K562 (cell line): Measurements from ENCODE around the gene CD82. TPM values are rescaled to one million over a fixed set of nuclear protein-coding genes. Genes with fewer than 3 reads are reported as not detected.

Source experiments
- ATAC-seq: fragments of 200-7000 bp; cut with Tn5 transposase; 3 replicates; pipeline ENCODE4 v1.9.1; 2020; ENCODE audit warnings: moderate library complexity
- BruUV-seq: library from RNA; stranded (reverse); fragments of 400-500 nt; replicated peaks from 2 replicates; lab custom pipeline; 2021; lab: Mats Ljungman, UMichigan
- CTCF ChIA-PET: fragments of 300-600 bp; formaldehyde crosslinking; extraction: SDS; loops from one replicate; lab custom pipeline; 2021; ENCODE audit warnings: low intra/inter-chr PET ratio; lab: Yijun Ruan, JAX
- POLR2A ChIA-PET: fragments of 300-600, 350-650 bp; sonication (Branson Sonifier 250); formaldehyde crosslinking; extraction: SDS; loops from one replicate; lab custom pipeline; 2021; ENCODE audit warnings: antibody characterized with exemption, inconsistent platforms; lab: Yijun Ruan, JAX
- DNase-seq, 4 experiments: peaks; one replicate each; pipeline versions ENCODE4 v3.0.0 to v3.0.0-alpha.2; 2011 to 2018; ENCODE audit warnings: low spot score in 3 of 4, mixed read lengths in 3 of 4; ENCODE audit errors: extremely low read depth in 1 of 4
- FAIRE-seq: peaks from 2 replicates; lab custom pipeline; 2011; peaks lifted over from hg19 to GRCh38; lab: Jason Lieb, UNC
- H2AFZ ChIP-seq: 2 replicates; pipeline ENCODE4 v1.6.0; 2011; ENCODE audit warnings: low read depth, low read length, control low read depth, inconsistent platforms
- H3K27ac ChIP-seq: fragments of 200-600 bp; 3 replicates; pipeline ENCODE4 v1.8.0; 2011; ENCODE audit warnings: low read depth, mild to moderate bottlenecking, control low read depth, inconsistent platforms, low read length, moderate library complexity, mixed read lengths; ENCODE audit errors: extremely low read depth
- H3K27me3 ChIP-seq, 2 experiments: fragments of 300-600 bp in 1 of 2; 2 replicates in 1 of 2; 3 replicates in 1 of 2; pipeline versions ENCODE4 v1.6.0 to v1.8.0; 2011; ENCODE audit warnings: inconsistent platforms in 2 of 2, low read length in 2 of 2, mild to moderate bottlenecking in 1 of 2, mixed read lengths in 1 of 2, moderate library complexity in 1 of 2; ENCODE audit not compliant: control insufficient read depth in 2 of 2, insufficient read depth in 2 of 2
- H3K36me3 ChIP-seq: fragments of 300-600 bp; 3 replicates; pipeline ENCODE4 v1.8.0; 2011; ENCODE audit warnings: mild to moderate bottlenecking, low read length, inconsistent platforms; ENCODE audit not compliant: control insufficient read depth, insufficient read depth
- H3K4me1 ChIP-seq, 2 experiments: fragments of 200-600 bp in 1 of 2; replicated peaks in 1 of 2; 2 replicates in 1 of 2; 3 replicates in 1 of 2; pipeline versions ENCODE4 v1.5.1 to v1.8.0; 2011; ENCODE audit warnings: inconsistent platforms in 2 of 2, low read length in 2 of 2, mild to moderate bottlenecking in 1 of 2, mixed read lengths in 1 of 2, moderate library complexity in 1 of 2; ENCODE audit not compliant: control insufficient read depth in 2 of 2, insufficient read depth in 2 of 2
- H3K4me2 ChIP-seq: 2 replicates; pipeline ENCODE4 v1.6.1; 2011; ENCODE audit warnings: low read length, control low read depth, inconsistent platforms, mixed read lengths; ENCODE audit not compliant: insufficient read depth
- H3K4me3 ChIP-seq: fragments of 200-600 bp; sonication (generic), shearing (Covaris generic); 2 replicates; pipeline ENCODE4 v1.5.1; 2016; ENCODE audit warnings: control low read depth, inconsistent platforms
- H3K79me2 ChIP-seq: fragments of 200-600 bp; 3 replicates; pipeline ENCODE4 v1.8.0; 2011; ENCODE audit warnings: low read length, inconsistent platforms; ENCODE audit not compliant: control insufficient read depth, insufficient read depth
- H3K9ac ChIP-seq, 2 experiments: 2 replicates each; pipeline versions ENCODE4 v1.6.0 to v1.6.1; 2011; ENCODE audit warnings: low read depth in 2 of 2, low read length in 2 of 2, control low read depth in 1 of 2, inconsistent platforms in 1 of 2, mild to moderate bottlenecking in 1 of 2, mixed read lengths in 1 of 2; ENCODE audit not compliant: insufficient read depth in 1 of 2
- H3K9me1 ChIP-seq: one replicate; pipeline ENCODE4 v1.6.0; 2011; ENCODE audit warnings: inconsistent platforms, mild to moderate bottlenecking, low read length, moderate library complexity; ENCODE audit not compliant: control insufficient read depth, insufficient read depth
- H3K9me3 ChIP-seq: replicated peaks from 2 replicates; pipeline ENCODE4 v1.5.1; 2011; ENCODE audit warnings: low read depth, low read length, inconsistent platforms; ENCODE audit not compliant: control insufficient read depth, insufficient read depth
- H4K20me1 ChIP-seq: replicated peaks from 2 replicates; pipeline ENCODE4 v1.6.1; 2011; ENCODE audit warnings: low read length, inconsistent platforms, mixed read lengths; ENCODE audit not compliant: control insufficient read depth, insufficient read depth
- ARID1B ChIP-seq: fragments of 450-650 bp; IDR thresholded peaks from 2 replicates; pipeline ENCODE4 v1.6.1; 2016; ENCODE audit warnings: antibody characterized with exemption, mild to moderate bottlenecking, inconsistent platforms
- ARID2 ChIP-seq: fragments of 450-650 bp; IDR thresholded peaks from 2 replicates; pipeline ENCODE4 v1.6.1; 2017; ENCODE audit warnings: antibody characterized with exemption, mild to moderate bottlenecking
- BCL6 ChIP-seq: fragments of 250-450 bp; sonication (Bioruptor Pico); IDR thresholded peaks from 2 replicates; pipeline ENCODE4 v1.4.0; 2020
- BHLHE40 ChIP-seq: IDR thresholded peaks from 2 replicates; pipeline ENCODE4 v1.6.1; 2011; ENCODE audit warnings: low read length, improper control_type of control experiment
- CTCF ChIP-seq, 3 experiments: IDR thresholded peaks in 2 of 3; conservative IDR thresholded peaks in 1 of 3; 2 replicates each; pipeline ENCODE4 v1.5.1; 2011 to 2012; ENCODE audit warnings: low read length in 3 of 3, mild to moderate bottlenecking in 3 of 3, control low read depth in 2 of 3, improper control_type of control experiment in 1 of 3, inconsistent platforms in 1 of 3, low read depth in 1 of 3, mixed read lengths in 1 of 3, moderate library complexity in 1 of 3; ENCODE audit not compliant: insufficient read depth in 2 of 3
- ID3 ChIP-seq, 2 experiments: fragments of 250-450 bp in 1 of 2; fragments of 450-650 bp in 1 of 2; sonication (Bioruptor Pico) in 1 of 2; IDR thresholded peaks; 2 replicates each; pipeline versions ENCODE4 v1.6.1 to v1.8.0; 2016 to 2021; ENCODE audit warnings: mild to moderate bottlenecking in 2 of 2, moderate library complexity in 2 of 2, missing compliant biosample characterization in 1 of 2, missing genetic modification characterization in 1 of 2
- KHSRP ChIP-seq: fragments of 450-650 bp; IDR thresholded peaks from 2 replicates; pipeline ENCODE4 v1.6.1; 2017
- KLF1 ChIP-seq: fragments of 450-650 bp; IDR thresholded peaks from 2 replicates; pipeline ENCODE4 v1.6.1; 2016; ENCODE audit warnings: missing genetic modification characterization, missing compliant biosample characterization
- KLF16 ChIP-seq: IDR thresholded peaks from 2 replicates; pipeline ENCODE4 v1.6.1; 2016; ENCODE audit warnings: antibody characterized with exemption
- MYC ChIP-seq, 2 experiments: fragments of 250-450 bp in 1 of 2; sonication (Bioruptor Pico) in 1 of 2; IDR thresholded peaks; 2 replicates each; pipeline versions ENCODE4 v1.5.1 to v1.6.1; 2012 to 2021; ENCODE audit warnings: low read depth in 2 of 2, borderline replicate concordance in 1 of 2, improper control_type of control experiment in 1 of 2, low read length in 1 of 2, mild to moderate bottlenecking in 1 of 2, moderate library complexity in 1 of 2
- SMC3 ChIP-seq: conservative IDR thresholded peaks from 2 replicates; pipeline ENCODE4 v1.6.1; 2011; ENCODE audit warnings: low read depth, low read length, improper control_type of control experiment; ENCODE audit not compliant: insufficient read depth
- TAF9B ChIP-seq: fragments of 450-650 bp; IDR thresholded peaks from 2 replicates; pipeline ENCODE4 v1.6.1; 2018; ENCODE audit warnings: mild to moderate bottlenecking; ENCODE audit not compliant: partially characterized antibody
- YY1 ChIP-seq, 3 experiments: IDR thresholded peaks; 2 replicates each; pipeline ENCODE4 v1.6.1; 2011; ENCODE audit warnings: low read length in 2 of 3, mild to moderate bottlenecking in 2 of 3, moderate library complexity in 2 of 3, borderline replicate concordance in 1 of 3, control low read depth in 1 of 3, low read depth in 1 of 3; ENCODE audit not compliant: insufficient read depth in 3 of 3, insufficient replicate concordance in 2 of 3, control insufficient read depth in 1 of 3, insufficient read length in 1 of 3; ENCODE audit errors: extremely low read depth in 1 of 3
- ZBTB17 ChIP-seq: fragments of 450-650 bp; formaldehyde crosslinking; IDR thresholded peaks from 2 replicates; pipeline ENCODE4 v1.4.0; 2020; ENCODE audit warnings: mild to moderate bottlenecking
- ZNF583 ChIP-seq: fragments of 250-450 bp; sonication (Bioruptor Pico); IDR thresholded peaks from 2 replicates; pipeline ENCODE4 v1.4.0; 2020
- WGBS: fragments of 100-300 bp; shearing (Covaris generic); methylation state at CpG from one replicate; pipeline ENCODE4 v1.1.6; 2016; ENCODE audit warnings: low coverage, mixed read lengths; ENCODE audit not compliant: insufficient coverage; ENCODE audit errors: missing lambda C conversion rate; 5-methylcytosine and 5-hydroxymethylcytosine counted together
- in situ Hi-C: fragments of 300-500 bp; cut with MboI; formaldehyde crosslinking; loops from 4 replicates; pipeline ENCODE4 v1.15.0; 2018; ENCODE audit warnings: inconsistent platforms, mixed read lengths
- intact Hi-C: fragments of 100-400 bp; cut with micrococcal nuclease; formaldehyde crosslinking; loops from 2 replicates; pipeline ENCODE4 v1.14.2; 2022
- polyA plus RNA-seq, 8 experiments: library from polyadenylated mRNA; depleted of rRNA in 4 of 8; stranded (reverse) in 5 of 8; unstranded in 3 of 8; fragments of >200 nt; fragmentation: Nextera tagmentation in 2 of 8; fragmentation: Illumina TruSeq in 1 of 8; extraction: Ambion mirVana in 2 of 8; extraction: Trizol in 1 of 8; gene quantifications; 2 replicates each; pipeline versions ENCODE4 v1.2.1 to v1.2.3, GENCODE V29; 2011 to 2014; ENCODE audit warnings: inconsistent platforms in 1 of 8, missing spikeins in 1 of 8
- total RNA-seq, 7 experiments: library from RNA; depleted of rRNA in 6 of 7; stranded (reverse); fragments of >200 nt in 6 of 7; fragmentation: Illumina TruSeq in 2 of 7; extraction: Trizol in 2 of 7; gene quantifications; 2 replicates each; pipeline versions ENCODE4 v1.2.1 to v1.2.3, GENCODE V29; 2011 to 2021; ENCODE audit warnings: low replicate concordance in 1 of 7
- TF ChIP-seq, protein P1 (sequence below), 2 experiments: fragments of 450-650 bp; conservative IDR thresholded peaks; 2 replicates each; pipeline ENCODE4 v1.6.1; 2017; ENCODE audit warnings: mild to moderate bottlenecking in 2 of 2, moderate library complexity in 2 of 2

Gene CD82
- total and polyA plus RNA-seq, 9 of the 15 experiments (the other 6 are each of a cell fraction or from before 2014, with no cell fraction given), result 0.27 to 9.4 (median 3.0) TPM

GRCh38 chr11:44621140-44621681 is 55.7 kb downstream of the CD82 start:
- in situ Hi-C loops, result loop anchor here (5.0 kb wide), 1 partner anchor 291 kb away; no protein-coding TSS in a partner anchor
- POLR2A ChIA-PET, result interaction anchor here (0.8 to 1.1 kb wide), 2 partner anchors 242 to 274 kb away, joined by 3 read pairs; no protein-coding TSS in a partner anchor
- TF ChIP-seq, protein P1, sequence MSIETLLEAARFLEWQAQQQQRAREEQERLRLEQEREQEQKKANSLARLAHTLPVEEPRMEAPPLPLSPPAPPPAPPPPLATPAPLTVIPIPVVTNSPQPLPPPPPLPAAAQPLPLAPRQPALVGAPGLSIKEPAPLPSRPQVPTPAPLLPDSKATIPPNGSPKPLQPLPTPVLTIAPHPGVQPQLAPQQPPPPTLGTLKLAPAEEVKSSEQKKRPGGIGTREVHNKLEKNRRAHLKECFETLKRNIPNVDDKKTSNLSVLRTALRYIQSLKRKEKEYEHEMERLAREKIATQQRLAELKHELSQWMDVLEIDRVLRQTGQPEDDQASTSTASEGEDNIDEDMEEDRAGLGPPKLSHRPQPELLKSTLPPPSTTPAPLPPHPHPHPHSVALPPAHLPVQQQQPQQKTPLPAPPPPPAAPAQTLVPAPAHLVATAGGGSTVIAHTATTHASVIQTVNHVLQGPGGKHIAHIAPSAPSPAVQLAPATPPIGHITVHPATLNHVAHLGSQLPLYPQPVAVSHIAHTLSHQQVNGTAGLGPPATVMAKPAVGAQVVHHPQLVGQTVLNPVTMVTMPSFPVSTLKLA (conservative IDR thresholded peaks at IDR 0.05), result 0 out of 4 replicates have a peak, but pooled peaks of 1 of the 2 experiments have one; percentile 21
- TF ChIP-seq SMC3 (peak; percentile 94), TAF9B (no peak), BHLHE40 (0 out of 2 replicates have a peak, but pooled peaks have one; percentile 5), ZNF583 (CRISPR knock-in tag) (no peak), BCL6 (CRISPR knock-in tag) (no peak), ARID2 (peak; percentile 75; the same call in 1 of the 2 replicates), ZBTB17 (CRISPR knock-in tag) (0 out of 2 replicates have a peak, but pooled peaks have one; percentile 31), YY1 (IDR thresholded peaks at IDR 0.05; ENCODE audit: borderline replicate concordance in 1 of 3, control insufficient read depth in 1 of 3, extremely low read depth in 1 of 3, insufficient read depth in 3 of 3, insufficient read length in 1 of 3, insufficient replicate concordance in 2 of 3, low read depth in 1 of 3, low read length in 2 of 3) (no peak), KLF1 (tag) (no peak), ARID1B (no peak), ID3 (CRISPR knock-in tag; IDR thresholded peaks at IDR 0.05) (no peak), ID3 (tag; IDR thresholded peaks at IDR 0.05) (0 out of 2 replicates have a peak, but pooled peaks have one; percentile 29), CTCF (IDR thresholded peaks at IDR 0.05 in 2 of 3, conservative IDR thresholded peaks at IDR 0.05 in 1 of 3; ENCODE audit: insufficient read depth in 2 of 3, low read depth in 1 of 3, low read length in 3 of 3) (peak; percentile 93 to 96 (median 94)), KHSRP (no peak), KLF16 (peak; percentile 26; the same call in 1 of the 2 replicates), MYC (IDR thresholded peaks at IDR 0.05; ENCODE audit: low read depth, low read length) (peak; percentile 40; the same call in 1 of the 2 replicates), MYC (CRISPR knock-in tag; IDR thresholded peaks at IDR 0.05; ENCODE audit: borderline replicate concordance, low read depth) (no peak)

More at GRCh38 chr11:44621140-44621681, 55.7 kb downstream of the CD82 start:
- Histone ChIP-seq H3K9me1 (peaks cover 7% of the 10 kb centered on the region), H3K4me2 (peak overlapping the region; percentile 71), H2AFZ (peak overlapping the region; percentile 87), H3K27me3 (peaks cover 0 to 19% of the 10 kb centered on the region in 2 experiments; a peak in 2 of 5 replicates), H3K9me3 (no peaks in the 10 kb centered on the region), H4K20me1 (peaks cover 4% of the 10 kb centered on the region), H3K4me3 (peak overlapping the region; percentile 14; the same call in 1 of the 2 replicates), H3K4me1 (peaks cover 0 to 26% of the 10 kb centered on the region in 2 experiments; a peak in 3 of 5 replicates), H3K27ac (no peak overlapping the region), H3K36me3 (no peaks in the 10 kb centered on the region), H3K9ac (peak overlapping the region in 1 of 2 experiments; percentile 89; a peak in 2 of 4 replicates), H3K79me2 (no peaks in the 10 kb centered on the region)
- ATAC-seq, result peak; percentile 94
- CTCF ChIA-PET, result interaction anchor here (0.6 to 2.4 kb wide), 12 partner anchors 65 to 482 kb away, joined by 3 to 42 read pairs (median 4); no protein-coding TSS in a partner anchor
- intact Hi-C loops, result loop anchor here (1.0 to 5.0 kb wide), 4 partner anchors 76 to 481 kb away; no protein-coding TSS in a partner anchor
- BruUV-seq, result no TSS peak
- peak; percentile 37 for FAIRE-seq
- WGBS, result 3% methylated on average over 22 of the region's 24 CpGs
- peak; percentile 81 to 87 (median 84) for DNase-seq
